PC-9 (cell line): ENCODE data around the gene FES.
"Not testable (repeated sequence)": the region's sequence is repeated elsewhere in the genome, so short reads cannot be mapped to it uniquely, and the experiment has no call there.

ENCODE experiments used
- EZH2 ChIP-seq: fragments of 200-600 bp; sonication (generic); IDR thresholded peaks from 2 replicates; pipeline ENCODE4 v1.8.0; 2017; ENCODE audit warnings: antibody characterized with exemption, low read depth
- TF ChIP-seq, protein P1 (sequence below): fragments of 200-600 bp; sonication (generic); conservative IDR thresholded peaks from 2 replicates; pipeline ENCODE4 v1.6.1; 2017; ENCODE audit warnings: mixed run types, antibody characterized with exemption, mild to moderate bottlenecking, moderate library complexity

DNA sequence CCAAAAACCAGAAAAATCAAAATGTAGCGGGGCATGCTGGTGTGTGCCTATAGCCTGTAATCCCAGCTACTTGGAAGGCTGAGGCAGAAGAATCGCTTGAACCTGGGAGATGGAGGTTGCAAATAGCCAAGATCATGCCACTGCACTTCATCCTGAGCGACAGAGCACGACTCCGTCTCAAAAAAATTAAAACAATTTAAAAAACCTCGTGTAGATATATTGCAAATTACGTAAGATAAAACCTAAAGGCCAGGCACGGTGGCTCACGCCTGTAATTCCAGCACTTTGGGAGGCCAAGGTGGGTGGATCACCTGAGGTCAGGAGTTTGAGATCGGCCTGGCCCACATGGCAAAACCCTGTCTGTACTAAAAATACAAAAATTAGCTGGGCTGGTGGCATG is 42.5 kb downstream of the FES start:
- not testable (repeated sequence) for TF ChIP-seq EZH2
- TF ChIP-seq, protein P1, sequence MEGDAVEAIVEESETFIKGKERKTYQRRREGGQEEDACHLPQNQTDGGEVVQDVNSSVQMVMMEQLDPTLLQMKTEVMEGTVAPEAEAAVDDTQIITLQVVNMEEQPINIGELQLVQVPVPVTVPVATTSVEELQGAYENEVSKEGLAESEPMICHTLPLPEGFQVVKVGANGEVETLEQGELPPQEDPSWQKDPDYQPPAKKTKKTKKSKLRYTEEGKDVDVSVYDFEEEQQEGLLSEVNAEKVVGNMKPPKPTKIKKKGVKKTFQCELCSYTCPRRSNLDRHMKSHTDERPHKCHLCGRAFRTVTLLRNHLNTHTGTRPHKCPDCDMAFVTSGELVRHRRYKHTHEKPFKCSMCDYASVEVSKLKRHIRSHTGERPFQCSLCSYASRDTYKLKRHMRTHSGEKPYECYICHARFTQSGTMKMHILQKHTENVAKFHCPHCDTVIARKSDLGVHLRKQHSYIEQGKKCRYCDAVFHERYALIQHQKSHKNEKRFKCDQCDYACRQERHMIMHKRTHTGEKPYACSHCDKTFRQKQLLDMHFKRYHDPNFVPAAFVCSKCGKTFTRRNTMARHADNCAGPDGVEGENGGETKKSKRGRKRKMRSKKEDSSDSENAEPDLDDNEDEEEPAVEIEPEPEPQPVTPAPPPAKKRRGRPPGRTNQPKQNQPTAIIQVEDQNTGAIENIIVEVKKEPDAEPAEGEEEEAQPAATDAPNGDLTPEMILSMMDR = not testable (repeated sequence)
